Body of pancreas (tissue), 4 donors: ENCODE results near the gene NFIA. TPM values are rescaled to one million over a fixed set of nuclear protein-coding genes. Genes with fewer than 3 reads are reported as not detected.

Experiments
- ATAC-seq: fragments of 150-250 bp; one replicate; pipeline ENCODE4 v1.9.1; 2016
- DNase-seq, 4 donors: peaks; one replicate each; pipeline ENCODE4 v3.0.0-alpha.2; 2019
- H3K27ac ChIP-seq, 4 donors: fragments of 200-600 bp; sonication (generic); 1 replicate in 3 of 4; 2 replicates in 1 of 4; pipeline versions ENCODE4 v1.5.1 to v1.6.1; 2016 to 2019; ENCODE audit warnings: mild to moderate bottlenecking in 1 of 4, mixed read lengths in 1 of 4, moderate library complexity in 1 of 4
- H3K27me3 ChIP-seq, 2 donors: fragments of 200-600 bp; sonication (generic); one replicate each; pipeline ENCODE4 v1.6.0; 2016; ENCODE audit warnings: mild to moderate bottlenecking in 1 of 2
- H3K36me3 ChIP-seq, 2 donors: fragments of 200-600 bp; sonication (generic); replicated peaks in 1 of 2; 2 replicates each; pipeline ENCODE4 v1.5.1; 2016; ENCODE audit warnings: low read depth in 2 of 2; ENCODE audit not compliant: insufficient read depth in 1 of 2
- H3K4me1 ChIP-seq: fragments of 200-600 bp; sonication (generic); one replicate; pipeline ENCODE4 v1.6.0; 2016
- H3K4me3 ChIP-seq, 2 donors: fragments of 200-600 bp; sonication (generic); 1 replicate in 1 of 2; 2 replicates in 1 of 2; pipeline ENCODE4 v1.5.1; 2016 to 2019
- H3K9me3 ChIP-seq, 3 donors: fragments of 200-600 bp; sonication (generic); 1 replicate in 2 of 3; 2 replicates in 1 of 3; pipeline ENCODE4 v1.5.1; 2016
- POLR2A ChIP-seq, 3 donors: fragments of 450-650 bp; IDR thresholded peaks; one replicate each; pipeline ENCODE4 v1.6.1; 2016; ENCODE audit warnings: antibody characterized with exemption in 3 of 3, mild to moderate bottlenecking in 2 of 3
- WGBS, 2 donors: methylation state at CpG; one replicate each; pipeline ENCODE4 v1.1.5; 2017; 5-methylcytosine and 5-hydroxymethylcytosine counted together
- intact Hi-C: fragments of 100-400 bp; cut with DNase I; formaldehyde crosslinking; loops from one replicate; pipeline ENCODE4 v1.15.1; 2023
- total RNA-seq, 2 donors: library from RNA; depleted of rRNA; stranded (reverse); fragments of >200 nt; gene quantifications; one replicate each; pipeline ENCODE4 v1.1.0, GENCODE V29; 2016
- TF ChIP-seq, protein P1 (sequence below), 7 experiments: fragments of 450-650 bp in 4 of 7; fragments of 200-600 bp in 3 of 7; sonication (generic) in 3 of 7; IDR thresholded peaks; one replicate each; pipeline ENCODE4 v1.5.1; 2016 to 2019; ENCODE audit warnings: antibody characterized with exemption in 7 of 7

The NFIA gene
- total RNA-seq, 2 donors from 2014 or later: 21.5 to 32.3 TPM

DNA sequence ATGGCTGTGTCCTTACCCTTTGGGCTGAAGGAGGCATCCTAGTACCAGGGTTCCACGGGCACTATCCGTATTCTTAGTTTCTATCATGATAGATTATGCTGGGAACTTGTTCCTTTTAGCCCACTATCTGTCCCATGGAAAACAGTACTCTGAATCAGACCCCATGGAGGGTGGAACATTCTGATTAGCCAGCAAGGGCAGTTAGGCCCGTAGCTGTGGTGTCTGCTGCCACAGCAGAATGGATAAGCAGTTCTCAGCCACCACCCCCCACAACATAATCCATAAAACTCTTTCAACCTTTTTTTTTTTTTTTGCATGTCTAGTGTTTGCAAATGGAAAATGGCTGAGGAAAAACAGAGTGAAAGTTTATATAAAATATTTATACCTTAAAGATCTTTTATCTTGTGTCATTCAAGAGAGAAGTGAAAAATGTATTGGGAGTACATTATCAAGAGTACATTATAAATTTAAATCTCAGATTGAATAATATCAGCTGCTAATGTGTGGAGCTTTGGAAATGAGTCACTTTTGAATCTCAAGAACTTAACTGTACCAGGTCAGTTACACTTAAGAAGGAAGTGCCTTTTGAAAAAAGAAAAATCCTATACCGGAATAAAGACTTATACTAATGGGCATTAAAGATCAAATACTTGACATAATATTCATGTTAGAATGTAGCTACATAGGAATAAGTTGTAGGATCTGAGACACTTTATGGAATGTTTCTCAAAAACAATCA is 80.3 kb downstream of the NFIA start:
- TF ChIP-seq, protein P1, sequence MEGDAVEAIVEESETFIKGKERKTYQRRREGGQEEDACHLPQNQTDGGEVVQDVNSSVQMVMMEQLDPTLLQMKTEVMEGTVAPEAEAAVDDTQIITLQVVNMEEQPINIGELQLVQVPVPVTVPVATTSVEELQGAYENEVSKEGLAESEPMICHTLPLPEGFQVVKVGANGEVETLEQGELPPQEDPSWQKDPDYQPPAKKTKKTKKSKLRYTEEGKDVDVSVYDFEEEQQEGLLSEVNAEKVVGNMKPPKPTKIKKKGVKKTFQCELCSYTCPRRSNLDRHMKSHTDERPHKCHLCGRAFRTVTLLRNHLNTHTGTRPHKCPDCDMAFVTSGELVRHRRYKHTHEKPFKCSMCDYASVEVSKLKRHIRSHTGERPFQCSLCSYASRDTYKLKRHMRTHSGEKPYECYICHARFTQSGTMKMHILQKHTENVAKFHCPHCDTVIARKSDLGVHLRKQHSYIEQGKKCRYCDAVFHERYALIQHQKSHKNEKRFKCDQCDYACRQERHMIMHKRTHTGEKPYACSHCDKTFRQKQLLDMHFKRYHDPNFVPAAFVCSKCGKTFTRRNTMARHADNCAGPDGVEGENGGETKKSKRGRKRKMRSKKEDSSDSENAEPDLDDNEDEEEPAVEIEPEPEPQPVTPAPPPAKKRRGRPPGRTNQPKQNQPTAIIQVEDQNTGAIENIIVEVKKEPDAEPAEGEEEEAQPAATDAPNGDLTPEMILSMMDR (IDR thresholded peaks at IDR 0.05): no peak
- no peak for TF ChIP-seq POLR2A (IDR thresholded peaks at IDR 0.05)
- Histone ChIP-seq H3K27ac (no peak overlapping the region), H3K9me3 (no peaks in the 10 kb centered on the region), H3K4me1 (peaks cover 6% of the 10 kb centered on the region), H3K27me3 (no peaks in the 10 kb centered on the region), H3K4me3 (no peak overlapping the region), H3K36me3 (no peaks in the 10 kb centered on the region)
- 72 to 77% methylated on average over 4 of the region's 4 CpGs for WGBS, 2 donors
- intact Hi-C loops: no loop called here
- ATAC-seq: no peak
- no peak for DNase-seq

DNA sequence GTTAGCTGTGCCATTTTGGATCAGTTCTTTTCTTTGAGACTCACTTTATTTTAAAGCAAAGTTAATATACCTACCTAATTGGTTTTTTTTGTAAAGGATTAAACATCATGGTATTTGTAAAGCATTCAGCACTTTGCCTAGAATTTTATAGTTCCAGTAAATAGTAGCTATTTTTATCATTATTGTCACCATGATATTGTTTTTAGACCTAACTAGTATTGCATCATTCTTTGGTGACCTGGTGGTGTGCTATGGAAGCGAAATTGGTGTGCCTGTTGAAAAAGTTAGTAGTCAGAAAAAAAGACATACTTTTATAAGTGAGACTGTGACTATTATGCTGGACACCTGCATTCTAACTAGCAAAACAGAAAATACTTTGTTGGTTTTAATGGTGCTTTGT is 81.0 kb downstream of the NFIA start:
- WGBS, 2 donors: 92 to 94% methylated on average over 1 of the region's 1 CpG
- intact Hi-C loops: no loop called here

DNA sequence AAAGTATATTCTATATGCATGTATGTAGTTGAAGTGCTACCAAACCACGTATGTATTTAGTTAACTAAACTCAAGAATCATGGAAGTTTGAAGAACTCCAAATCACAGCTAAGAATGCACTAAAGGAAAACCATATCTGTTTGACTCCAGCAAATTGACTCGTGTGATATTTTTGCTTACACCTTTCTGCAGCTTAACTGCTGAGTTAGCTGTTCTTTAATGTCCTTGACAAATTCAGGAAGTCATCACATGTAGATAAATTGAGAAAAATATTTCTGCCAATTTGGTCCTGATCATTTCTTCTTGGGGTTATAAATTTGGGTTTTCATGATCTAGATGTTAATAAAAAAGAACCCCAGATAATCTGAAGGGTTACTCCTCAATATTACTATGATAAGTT is 83.0 kb downstream of the NFIA start:
- Histone ChIP-seq H3K9me3 (no peaks in the 10 kb centered on the region), H3K36me3 (no peaks in the 10 kb centered on the region), H3K4me3 (no peak overlapping the region), H3K4me1 (peaks cover 23% of the 10 kb centered on the region), H3K27me3 (no peaks in the 10 kb centered on the region), H3K27ac (no peak overlapping the region)
- ATAC-seq: no peak
- DNase-seq: no peak
- TF ChIP-seq POLR2A (IDR thresholded peaks at IDR 0.05): no peak
- TF ChIP-seq, protein P1 (IDR thresholded peaks at IDR 0.05): no peak
- intact Hi-C loops: no loop called here
- WGBS, 2 donors: 40 to 63% methylated on average over 2 of the region's 2 CpGs

More for the DNA sequence above, 81.0 kb downstream of the NFIA start:
- Histone ChIP-seq H3K4me1 (peaks cover 8% of the 10 kb centered on the region), H3K9me3 (no peaks in the 10 kb centered on the region), H3K4me3 (no peak overlapping the region), H3K27ac (peak overlapping the region in 1 of 4 donors; percentile 6), H3K27me3 (no peaks in the 10 kb centered on the region), H3K36me3 (no peaks in the 10 kb centered on the region)
- DNase-seq (no peak), ATAC-seq (no peak)
- TF ChIP-seq POLR2A (IDR thresholded peaks at IDR 0.05): no peak
- TF ChIP-seq, protein P1 (IDR thresholded peaks at IDR 0.05): no peak

DNA sequence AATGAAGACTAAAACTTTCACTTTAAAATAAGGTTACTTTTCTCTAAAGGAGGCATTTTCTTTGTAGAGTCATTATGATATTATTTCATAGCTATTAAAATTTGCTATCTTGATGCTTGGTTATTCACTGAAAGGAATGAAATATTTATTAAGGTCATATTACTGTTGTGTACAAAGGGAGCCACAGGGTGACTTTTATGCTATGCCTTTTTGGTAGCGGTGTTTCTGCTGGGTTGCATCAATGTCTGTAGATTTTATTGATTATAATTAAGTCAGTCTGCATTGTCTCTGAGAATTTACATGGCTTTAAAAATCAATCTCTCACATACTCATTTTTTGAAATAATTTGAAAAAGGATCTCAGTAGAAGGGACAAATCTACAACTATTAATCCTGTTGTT is 84.9 kb downstream of the NFIA start:
- H3K36me3 ChIP-seq: no peaks in the 10 kb centered on the region
- no peak for TF ChIP-seq POLR2A (IDR thresholded peaks at IDR 0.05)
- TF ChIP-seq, protein P1 (IDR thresholded peaks at IDR 0.05): no peak
- H3K4me3 ChIP-seq: no peak overlapping the region
- WGBS, 2 donors: 85 to 88% methylated on average over 1 of the region's 1 CpG
- H3K9me3 ChIP-seq: no peaks in the 10 kb centered on the region
- peaks cover 42% of the 10 kb centered on the region for H3K4me1 ChIP-seq
- H3K27me3 ChIP-seq: no peaks in the 10 kb centered on the region
- ATAC-seq (no peak), DNase-seq (no peak)
- intact Hi-C loops: no loop called here
- H3K27ac ChIP-seq: no peak overlapping the region

DNA sequence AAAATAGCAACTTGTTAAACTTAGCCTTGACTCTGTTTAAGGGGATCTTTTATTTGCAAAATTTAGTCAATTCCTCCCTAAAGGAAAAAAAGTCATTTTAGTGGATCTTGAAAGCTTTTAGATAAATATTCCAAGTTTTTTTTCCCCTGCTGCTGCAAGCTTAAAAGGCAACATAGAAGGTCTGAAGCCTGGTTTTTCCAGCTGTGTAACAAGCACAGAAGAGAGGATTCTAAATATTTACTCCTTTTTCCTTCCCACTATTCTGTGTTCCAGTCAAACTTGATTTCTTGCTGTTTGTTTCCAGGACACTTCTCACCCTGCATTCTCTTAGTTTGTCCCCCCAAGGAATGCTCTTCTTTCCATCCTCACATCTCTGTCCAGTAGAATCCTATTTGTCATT is 86.7 kb downstream of the NFIA start:
- ATAC-seq: no peak
- Histone ChIP-seq H3K27me3 (no peaks in the 10 kb centered on the region), H3K27ac (peak overlapping the region in 1 of 4 donors; percentile 21), H3K4me3 (no peak overlapping the region), H3K36me3 (no peaks in the 10 kb centered on the region), H3K4me1 (peaks cover 56% of the 10 kb centered on the region), H3K9me3 (no peaks in the 10 kb centered on the region)
- intact Hi-C loops: no loop called here
- no peak for DNase-seq
- TF ChIP-seq, protein P1 (IDR thresholded peaks at IDR 0.05): no peak
- TF ChIP-seq POLR2A (IDR thresholded peaks at IDR 0.05): no peak
